ENCODE data around the gene TMTC4. TPM values are rescaled to one million over a fixed set of nuclear protein-coding genes. Genes with fewer than 3 reads are reported as not detected.

The TMTC4 gene
- total RNA-seq, 1 experiment from 2014 or later = 15.1 TPM

DNA sequence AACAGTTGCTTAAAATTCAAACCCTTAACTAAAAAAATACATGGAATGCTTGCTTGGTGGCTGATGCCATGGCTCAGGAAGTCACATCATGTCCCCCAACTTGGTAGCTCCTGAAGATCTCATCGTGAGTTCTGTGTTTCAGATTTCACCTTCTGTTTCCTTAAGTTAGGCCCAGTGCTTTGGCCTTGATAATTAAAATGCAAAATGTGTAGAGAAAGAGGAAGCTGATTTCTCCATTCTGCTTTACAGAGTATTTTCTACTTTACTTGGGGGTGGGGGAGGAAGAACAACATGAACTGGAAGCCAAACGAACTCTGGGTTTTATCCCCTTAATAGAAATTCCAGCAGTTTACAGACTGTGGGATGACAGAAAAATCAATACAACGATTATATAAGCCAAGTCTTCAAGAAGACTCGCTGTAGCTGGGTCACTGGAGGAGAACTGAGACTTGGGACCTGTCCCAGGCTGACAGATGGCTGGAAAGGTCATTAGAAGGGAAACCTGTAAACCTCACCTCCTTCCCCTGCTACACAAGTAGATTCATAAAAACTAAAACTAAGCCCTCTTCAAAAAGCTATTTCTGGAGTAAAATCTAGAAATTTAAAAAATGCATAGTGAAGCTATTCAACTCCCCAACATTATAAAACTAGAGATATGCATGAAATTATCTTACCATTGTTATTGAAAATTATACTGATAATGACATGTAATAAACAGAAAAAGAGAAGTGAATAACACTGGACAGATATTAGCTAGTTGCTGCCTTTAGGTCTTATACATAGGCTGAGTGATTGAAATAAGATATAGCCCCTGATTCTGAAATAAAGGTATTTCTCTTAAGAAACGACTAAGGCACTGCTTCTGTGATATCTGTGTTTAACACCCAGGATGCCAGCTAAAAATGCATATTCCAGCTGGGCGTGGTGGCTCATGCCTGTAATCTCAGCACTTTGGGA is 63.9 kb downstream of the TMTC4 start:
- BruUV-seq (replicated peaks) = no TSS peak
- H3K4me1 ChIP-seq (ENCODE audit: insufficient read depth, low read length) = no peaks in the 10 kb centered on the region
- no peaks in the 10 kb centered on the region for H3K27me3 ChIP-seq (ENCODE audit: low read length)
- DNase-seq (no peak), ATAC-seq (no peak)
- H4K20me1 ChIP-seq (ENCODE audit: low read length) = no peaks in the 10 kb centered on the region
- POLR2A ChIA-PET (ENCODE audit: unreplicated experiment) = no interaction called here
- no peaks in the 10 kb centered on the region for H3K79me2 ChIP-seq (ENCODE audit: low read length)
- H3K9me3 ChIP-seq (ENCODE audit: low read length) = no peaks in the 10 kb centered on the region
- intact Hi-C loops (cut with micrococcal nuclease) = no loop called here
- H3K4me2 ChIP-seq (ENCODE audit: low read length) = no peak overlapping the region
- CTCF ChIA-PET = no interaction called here
- TF ChIP-seq EZH2 (IDR thresholded peaks at IDR 0.05; ENCODE audit: low read length, unreplicated experiment) (no peak), EZH2phosphoT487 (IDR thresholded peaks at IDR 0.05; ENCODE audit: borderline replicate concordance, low read length) (no peak)
- TF ChIP-seq, protein P1, sequence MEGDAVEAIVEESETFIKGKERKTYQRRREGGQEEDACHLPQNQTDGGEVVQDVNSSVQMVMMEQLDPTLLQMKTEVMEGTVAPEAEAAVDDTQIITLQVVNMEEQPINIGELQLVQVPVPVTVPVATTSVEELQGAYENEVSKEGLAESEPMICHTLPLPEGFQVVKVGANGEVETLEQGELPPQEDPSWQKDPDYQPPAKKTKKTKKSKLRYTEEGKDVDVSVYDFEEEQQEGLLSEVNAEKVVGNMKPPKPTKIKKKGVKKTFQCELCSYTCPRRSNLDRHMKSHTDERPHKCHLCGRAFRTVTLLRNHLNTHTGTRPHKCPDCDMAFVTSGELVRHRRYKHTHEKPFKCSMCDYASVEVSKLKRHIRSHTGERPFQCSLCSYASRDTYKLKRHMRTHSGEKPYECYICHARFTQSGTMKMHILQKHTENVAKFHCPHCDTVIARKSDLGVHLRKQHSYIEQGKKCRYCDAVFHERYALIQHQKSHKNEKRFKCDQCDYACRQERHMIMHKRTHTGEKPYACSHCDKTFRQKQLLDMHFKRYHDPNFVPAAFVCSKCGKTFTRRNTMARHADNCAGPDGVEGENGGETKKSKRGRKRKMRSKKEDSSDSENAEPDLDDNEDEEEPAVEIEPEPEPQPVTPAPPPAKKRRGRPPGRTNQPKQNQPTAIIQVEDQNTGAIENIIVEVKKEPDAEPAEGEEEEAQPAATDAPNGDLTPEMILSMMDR (conservative IDR thresholded peaks at IDR 0.05; ENCODE audit: low read depth, low read length) = no peak
- no peak overlapping the region for H2AFZ ChIP-seq (ENCODE audit: low read length)
- no peak overlapping the region for H3K4me3 ChIP-seq (ENCODE audit: low read length)
- H3K9ac ChIP-seq (ENCODE audit: low read length) = no peak overlapping the region
- H3F3A ChIP-seq (ENCODE audit: low read length, unreplicated experiment) = no peaks in the 10 kb centered on the region
- H3K9me2 ChIP-seq (replicated peaks; ENCODE audit: low read length) = no peaks in the 10 kb centered on the region
- H3K36me3 ChIP-seq (ENCODE audit: low read depth, low read length) = no peaks in the 10 kb centered on the region
- no peak overlapping the region for H3K27ac ChIP-seq (ENCODE audit: low read length)

DNA sequence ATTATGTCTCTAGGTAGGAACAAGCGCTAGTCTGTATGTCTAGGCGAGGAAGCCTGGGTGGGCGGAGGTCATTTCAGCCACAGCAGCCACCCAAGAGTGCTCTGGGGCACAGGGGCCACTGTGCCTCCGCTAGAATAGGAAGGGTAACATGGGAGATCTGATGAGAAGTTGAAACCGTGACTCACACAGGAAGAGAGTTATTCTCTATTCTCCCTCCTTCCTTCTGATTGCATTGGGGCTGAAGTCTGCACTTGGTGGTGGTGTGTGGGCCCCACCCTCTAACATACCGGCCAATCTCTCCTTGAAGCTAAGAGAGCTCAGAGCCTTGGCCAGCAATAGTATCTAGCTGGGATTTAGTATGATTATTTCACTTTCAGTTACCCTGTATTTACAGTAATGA is 65.7 kb downstream of the TMTC4 start:
- no TSS peak for BruUV-seq (replicated peaks)
- ChIA-PET POLR2A (ENCODE audit: unreplicated experiment) (no interaction called here), CTCF (no interaction called here)
- Histone ChIP-seq H3K36me3 (ENCODE audit: low read depth, low read length) (no peaks in the 10 kb centered on the region), H4K20me1 (ENCODE audit: low read length) (no peaks in the 10 kb centered on the region), H2AFZ (ENCODE audit: low read length) (no peak overlapping the region), H3K4me1 (ENCODE audit: insufficient read depth, low read length) (no peaks in the 10 kb centered on the region), H3K4me3 (ENCODE audit: low read length) (no peak overlapping the region), H3K9ac (ENCODE audit: low read length) (no peak overlapping the region), H3F3A (ENCODE audit: low read length, unreplicated experiment) (no peaks in the 10 kb centered on the region), H3K9me3 (ENCODE audit: low read length) (no peaks in the 10 kb centered on the region), H3K27ac (ENCODE audit: low read length) (no peak overlapping the region), H3K27me3 (ENCODE audit: low read length) (no peaks in the 10 kb centered on the region), H3K4me2 (ENCODE audit: low read length) (no peak overlapping the region), H3K79me2 (ENCODE audit: low read length) (no peaks in the 10 kb centered on the region), H3K9me2 (replicated peaks; ENCODE audit: low read length) (no peaks in the 10 kb centered on the region)
- TF ChIP-seq EZH2phosphoT487 (IDR thresholded peaks at IDR 0.05; ENCODE audit: borderline replicate concordance, low read length) (no peak), EZH2 (IDR thresholded peaks at IDR 0.05; ENCODE audit: low read length, unreplicated experiment) (no peak)
- intact Hi-C loops (cut with micrococcal nuclease) = no loop called here
- ATAC-seq (peak; percentile 20; the same call in 1 of the 2 replicates), DNase-seq (no peak)

DNA sequence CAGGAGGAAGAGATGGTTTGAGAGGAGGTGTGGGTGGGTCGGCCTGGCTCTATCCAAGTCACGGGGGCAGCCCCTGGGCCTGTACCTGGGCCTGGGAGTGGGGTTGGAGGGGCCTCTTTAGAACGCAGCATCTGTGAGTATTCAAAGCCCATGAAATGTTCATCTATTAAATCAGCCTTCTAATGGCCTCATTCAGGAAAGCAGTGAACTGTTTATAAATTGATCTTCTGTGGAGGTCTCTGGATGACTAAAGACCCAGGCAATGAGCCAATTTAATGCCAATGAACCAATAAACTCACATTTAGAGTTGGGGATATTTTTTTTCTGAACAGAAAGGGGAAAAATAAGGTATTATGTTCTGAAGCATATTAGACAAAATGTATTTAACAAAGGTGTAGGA is 66.1 kb downstream of the TMTC4 start:
- no TSS peak for BruUV-seq (replicated peaks)
- Histone ChIP-seq H3F3A (ENCODE audit: low read length, unreplicated experiment) (no peaks in the 10 kb centered on the region), H3K27ac (ENCODE audit: low read length) (no peak overlapping the region), H3K27me3 (ENCODE audit: low read length) (no peaks in the 10 kb centered on the region), H2AFZ (ENCODE audit: low read length) (no peak overlapping the region), H3K4me2 (ENCODE audit: low read length) (no peak overlapping the region), H3K36me3 (ENCODE audit: low read depth, low read length) (no peaks in the 10 kb centered on the region), H3K4me3 (ENCODE audit: low read length) (no peak overlapping the region), H4K20me1 (ENCODE audit: low read length) (no peaks in the 10 kb centered on the region), H3K9me2 (replicated peaks; ENCODE audit: low read length) (no peaks in the 10 kb centered on the region), H3K4me1 (ENCODE audit: insufficient read depth, low read length) (no peaks in the 10 kb centered on the region), H3K9ac (ENCODE audit: low read length) (no peak overlapping the region), H3K79me2 (ENCODE audit: low read length) (no peaks in the 10 kb centered on the region), H3K9me3 (ENCODE audit: low read length) (no peaks in the 10 kb centered on the region)
- ATAC-seq = no peak
- ChIA-PET POLR2A (ENCODE audit: unreplicated experiment) (no interaction called here), CTCF (no interaction called here)
- no peak for DNase-seq
- intact Hi-C loops (cut with micrococcal nuclease) = no loop called here
- TF ChIP-seq EZH2phosphoT487 (IDR thresholded peaks at IDR 0.05; ENCODE audit: borderline replicate concordance, low read length) (no peak), EZH2 (IDR thresholded peaks at IDR 0.05; ENCODE audit: low read length, unreplicated experiment) (no peak)
- TF ChIP-seq, protein P1 (conservative IDR thresholded peaks at IDR 0.05; ENCODE audit: low read depth, low read length) = no peak

All from PC-3 (cell line).